WTC11 (cell line): ENCODE measurements around the gene RELB. TPM values are rescaled to one million over a fixed set of nuclear protein-coding genes. Genes with fewer than 3 reads are reported as not detected.

Source experiments
- ATAC-seq: fragments of 200-7000 bp; cut with Tn5 transposase; 2 replicates; pipeline ENCODE4 v1.10.0; 2021; ENCODE audit warnings: mild to moderate bottlenecking, moderate library complexity
- CTCF ChIA-PET: fragments of 300-600 bp; sonication (Branson Sonifier 250); formaldehyde crosslinking; loops from one replicate; lab custom pipeline; 2021; ENCODE audit warnings: antibody characterized with exemption; lab: Charles Lee
- POLR2A ChIA-PET: fragments of 350-600 bp; sonication (Branson Sonifier 250); formaldehyde crosslinking; loops from one replicate; lab custom pipeline; 2021; ENCODE audit warnings: antibody characterized with exemption; lab: Charles Lee
- DNase-seq: peaks from one replicate; pipeline ENCODE4 v3.0.0; 2021; ENCODE audit warnings: low spot score
- H3K27ac Mint-ChIP-seq: 2 replicates; pipeline ENCODE4 v1.8.0; 2021; ENCODE audit warnings: mixed read lengths
- H3K27me3 Mint-ChIP-seq: 2 replicates; pipeline ENCODE4 v1.8.0; 2021; ENCODE audit warnings: low read depth, mild to moderate bottlenecking, moderate library complexity, mixed read lengths
- H3K36me3 Mint-ChIP-seq: 2 replicates; pipeline ENCODE4 v1.8.0; 2021; ENCODE audit warnings: mixed read lengths
- H3K4me1 Mint-ChIP-seq: 2 replicates; pipeline ENCODE4 v1.8.0; 2022; ENCODE audit warnings: mixed read lengths
- H3K4me3 Mint-ChIP-seq: 2 replicates; pipeline ENCODE4 v1.8.0; 2021; ENCODE audit warnings: mild to moderate bottlenecking, moderate library complexity, mixed read lengths
- H3K9me3 Mint-ChIP-seq: 2 replicates; pipeline ENCODE4 v1.8.0; 2021; ENCODE audit warnings: mixed read lengths
- ATF1 ChIP-seq: sonication (generic); formaldehyde crosslinking; IDR thresholded peaks from 2 replicates; pipeline ENCODE4 v1.8.1; 2023; ENCODE audit warnings: mild to moderate bottlenecking, moderate library complexity, missing genetic modification reagents
- CREB1 ChIP-seq: sonication (generic); formaldehyde crosslinking; IDR thresholded peaks from 2 replicates; pipeline ENCODE4 v1.8.0; 2023; ENCODE audit warnings: mild to moderate bottlenecking, missing genetic modification reagents
- CREM ChIP-seq: sonication (generic); formaldehyde crosslinking; IDR thresholded peaks from 2 replicates; pipeline ENCODE4 v1.8.1; 2022; ENCODE audit warnings: mild to moderate bottlenecking, missing genetic modification reagents, moderate library complexity
- EMX1 ChIP-seq: fragments of 250-450 bp; sonication (Bioruptor Pico); IDR thresholded peaks from 2 replicates; pipeline ENCODE4 v1.8.0; 2021; ENCODE audit warnings: mild to moderate bottlenecking
- FOXJ3 ChIP-seq: sonication (generic); formaldehyde crosslinking; IDR thresholded peaks from 2 replicates; pipeline ENCODE4 v1.9.0; 2021; ENCODE audit warnings: missing genetic modification reagents, mild to moderate bottlenecking, borderline replicate concordance
- FOXP1 ChIP-seq: sonication (generic); formaldehyde crosslinking; IDR thresholded peaks from 2 replicates; pipeline ENCODE4 v1.8.0; 2022; ENCODE audit warnings: missing genetic modification reagents, mild to moderate bottlenecking, moderate library complexity, borderline replicate concordance
- GTF2I ChIP-seq: fragments of 250-450 bp; sonication (Bioruptor Pico); conservative IDR thresholded peaks from 2 replicates; pipeline ENCODE4 v1.4.0; 2021; ENCODE audit warnings: mild to moderate bottlenecking
- IRF2 ChIP-seq: sonication (generic); formaldehyde crosslinking; IDR thresholded peaks from 2 replicates; pipeline ENCODE4 v1.8.0; 2022; ENCODE audit warnings: low read depth, missing genetic modification reagents, borderline replicate concordance
- JUN ChIP-seq: sonication (generic); formaldehyde crosslinking; IDR thresholded peaks from 2 replicates; pipeline ENCODE4 v1.8.0; 2023; ENCODE audit warnings: mild to moderate bottlenecking, missing genetic modification reagents
- RORB ChIP-seq: fragments of 250-450 bp; sonication (Bioruptor Pico); IDR thresholded peaks from 2 replicates; pipeline ENCODE4 v1.9.0; 2021; ENCODE audit warnings: mild to moderate bottlenecking
- TEAD1 ChIP-seq: sonication (generic); formaldehyde crosslinking; IDR thresholded peaks from 2 replicates; pipeline ENCODE4 v1.8.0; 2022; ENCODE audit warnings: mild to moderate bottlenecking, missing genetic modification reagents
- TEAD4 ChIP-seq: sonication (generic); formaldehyde crosslinking; IDR thresholded peaks from 2 replicates; pipeline ENCODE4 v1.8.0; 2022; ENCODE audit warnings: mild to moderate bottlenecking, missing genetic modification reagents
- TP53 ChIP-seq: sonication (generic); formaldehyde crosslinking; IDR thresholded peaks from 2 replicates; pipeline ENCODE4 v1.8.1; 2023; ENCODE audit warnings: mild to moderate bottlenecking, missing genetic modification reagents
- ZNF138 ChIP-seq: sonication (generic); formaldehyde crosslinking; conservative IDR thresholded peaks from 2 replicates; pipeline ENCODE4 v1.8.1; 2022; ENCODE audit warnings: mild to moderate bottlenecking, moderate library complexity, missing genetic modification reagents
- ZNF219 ChIP-seq: sonication (generic); formaldehyde crosslinking; IDR thresholded peaks from 2 replicates; pipeline ENCODE4 v1.8.0; 2023; ENCODE audit warnings: missing genetic modification reagents, mild to moderate bottlenecking, borderline replicate concordance
- ZNF416 ChIP-seq: fragments of 250-450 bp; sonication (Bioruptor Pico); IDR thresholded peaks from 2 replicates; pipeline ENCODE4 v1.9.0; 2021; ENCODE audit warnings: mild to moderate bottlenecking, inconsistent platforms
- ZNF423 ChIP-seq: fragments of 250-450 bp; sonication (Bioruptor Pico); IDR thresholded peaks from 2 replicates; pipeline ENCODE4 v2.1.2; 2022; ENCODE audit warnings: mild to moderate bottlenecking, moderate library complexity
- total RNA-seq: library from RNA; stranded (reverse); gene quantifications from 3 replicates; pipeline ENCODE4 v1.2.3, GENCODE V29; 2021
- TF ChIP-seq, protein P1 (sequence below): sonication (generic); formaldehyde crosslinking; IDR thresholded peaks from 2 replicates; pipeline ENCODE4 v1.8.1; 2023; ENCODE audit warnings: mild to moderate bottlenecking, missing genetic modification reagents, moderate library complexity
- TF ChIP-seq, protein P2 (sequence below): sonication (generic); formaldehyde crosslinking; IDR thresholded peaks from 2 replicates; pipeline ENCODE4 v1.8.1; 2022; ENCODE audit warnings: low read depth, missing genetic modification reagents, borderline replicate concordance
- TF ChIP-seq, protein P3 (sequence below): sonication (generic); formaldehyde crosslinking; conservative IDR thresholded peaks from 2 replicates; pipeline ENCODE4 v1.8.1; 2023; ENCODE audit warnings: mild to moderate bottlenecking, low read depth, missing genetic modification reagents, moderate library complexity
- TF ChIP-seq, protein P4 (sequence below): sonication (generic); formaldehyde crosslinking; IDR thresholded peaks from 2 replicates; pipeline ENCODE4 v1.8.1; 2022; ENCODE audit warnings: mild to moderate bottlenecking, missing genetic modification reagents, moderate library complexity, borderline replicate concordance
- TF ChIP-seq, protein P5 (sequence below): sonication (generic); formaldehyde crosslinking; IDR thresholded peaks from 2 replicates; pipeline ENCODE4 v1.8.1; 2022; ENCODE audit warnings: missing genetic modification reagents, borderline replicate concordance
- TF ChIP-seq, protein P6 (sequence below): fragments of 200-600 bp; IDR thresholded peaks from 2 replicates; pipeline ENCODE4 v1.8.0; 2022; ENCODE audit warnings: antibody characterized with exemption

Gene RELB
- total RNA-seq, 1 experiment from 2014 or later: 8.9 TPM

DNA sequence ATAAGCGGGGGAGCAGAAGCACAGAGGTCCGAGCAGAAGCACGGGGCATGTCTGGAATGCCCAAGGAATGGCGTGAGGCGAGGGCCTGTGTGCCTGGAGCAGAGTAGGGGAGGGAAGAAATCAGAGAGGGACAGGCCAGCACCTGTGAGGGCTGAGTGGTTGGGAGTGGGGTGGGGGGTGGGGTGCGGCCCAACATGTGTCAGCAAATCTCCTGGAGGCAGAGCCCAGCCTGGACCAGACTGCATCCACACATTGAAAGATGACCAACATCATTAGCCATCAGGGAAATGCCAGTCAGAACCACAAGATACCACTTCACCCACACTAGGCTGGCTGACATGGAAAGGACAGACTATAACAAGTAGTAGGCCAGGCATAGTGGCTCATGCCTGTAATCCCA lies 48.8 kb downstream of the RELB start:
- POLR2A ChIA-PET: no interaction called here
- Mint-ChIP-seq H3K36me3 (peaks cover 43% of the 10 kb centered on the region), H3K9me3 (no peaks in the 10 kb centered on the region), H3K27me3 (no peaks in the 10 kb centered on the region), H3K4me3 (no peak overlapping the region), H3K4me1 (no peaks in the 10 kb centered on the region), H3K27ac (peak overlapping the region; percentile 13; the same call in 1 of the 2 replicates)
- TF ChIP-seq, protein P1, sequence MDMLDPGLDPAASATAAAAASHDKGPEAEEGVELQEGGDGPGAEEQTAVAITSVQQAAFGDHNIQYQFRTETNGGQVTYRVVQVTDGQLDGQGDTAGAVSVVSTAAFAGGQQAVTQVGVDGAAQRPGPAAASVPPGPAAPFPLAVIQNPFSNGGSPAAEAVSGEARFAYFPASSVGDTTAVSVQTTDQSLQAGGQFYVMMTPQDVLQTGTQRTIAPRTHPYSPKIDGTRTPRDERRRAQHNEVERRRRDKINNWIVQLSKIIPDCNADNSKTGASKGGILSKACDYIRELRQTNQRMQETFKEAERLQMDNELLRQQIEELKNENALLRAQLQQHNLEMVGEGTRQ (CRISPR knock-in tag): no peak
- TF ChIP-seq IRF2 (CRISPR knock-in tag) (no peak), RORB (no peak), TEAD1 (no peak), ZNF219 (CRISPR knock-in tag) (no peak), ZNF138 (CRISPR knock-in tag) (no peak)
- TF ChIP-seq, protein P2, sequence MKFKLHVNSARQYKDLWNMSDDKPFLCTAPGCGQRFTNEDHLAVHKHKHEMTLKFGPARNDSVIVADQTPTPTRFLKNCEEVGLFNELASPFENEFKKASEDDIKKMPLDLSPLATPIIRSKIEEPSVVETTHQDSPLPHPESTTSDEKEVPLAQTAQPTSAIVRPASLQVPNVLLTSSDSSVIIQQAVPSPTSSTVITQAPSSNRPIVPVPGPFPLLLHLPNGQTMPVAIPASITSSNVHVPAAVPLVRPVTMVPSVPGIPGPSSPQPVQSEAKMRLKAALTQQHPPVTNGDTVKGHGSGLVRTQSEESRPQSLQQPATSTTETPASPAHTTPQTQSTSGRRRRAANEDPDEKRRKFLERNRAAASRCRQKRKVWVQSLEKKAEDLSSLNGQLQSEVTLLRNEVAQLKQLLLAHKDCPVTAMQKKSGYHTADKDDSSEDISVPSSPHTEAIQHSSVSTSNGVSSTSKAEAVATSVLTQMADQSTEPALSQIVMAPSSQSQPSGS: no peak
- ATAC-seq: no peak
- DNase-seq: no peak
- CTCF ChIA-PET: interaction anchor here (1.6 to 1.7 kb wide), 2 partner anchors 9 to 61 kb away, joined by 5 to 9 read pairs; no protein-coding TSS in a partner anchor

DNA sequence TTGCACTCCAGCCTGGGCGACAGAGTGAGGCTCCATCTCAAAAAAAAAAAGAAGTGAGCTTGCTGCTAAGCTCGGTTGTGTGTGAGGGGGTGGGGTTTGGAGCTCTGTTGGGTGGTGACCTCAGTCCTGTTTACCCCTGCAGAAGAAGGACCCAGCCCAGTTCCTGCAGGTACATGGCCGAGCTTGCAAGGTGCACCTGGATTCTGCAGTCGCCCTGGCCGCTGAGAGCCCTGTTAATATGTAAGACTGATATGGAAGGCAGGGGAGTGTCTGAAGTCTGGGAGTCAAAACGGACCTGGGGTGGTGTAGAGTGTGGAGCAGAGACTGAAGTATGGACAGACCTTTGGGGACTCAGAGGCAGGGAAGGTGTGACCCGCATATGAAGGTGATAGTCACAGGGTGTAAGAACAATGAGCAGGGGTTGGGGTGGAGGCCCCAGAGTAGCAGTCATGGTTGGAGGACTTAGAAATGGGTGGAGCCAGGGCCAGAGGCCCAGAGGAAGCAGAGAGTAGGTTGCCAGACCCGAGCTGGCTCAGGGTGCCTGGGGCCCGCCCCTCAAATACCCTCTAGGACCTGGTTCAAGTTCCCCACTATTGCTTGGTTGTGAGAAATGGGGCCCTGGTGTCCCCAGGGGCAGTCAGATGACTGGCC lies 50.8 kb downstream of the RELB start:
- TF ChIP-seq TP53 (CRISPR knock-in tag) (no peak), RORB (no peak), FOXJ3 (CRISPR knock-in tag) (no peak)
- TF ChIP-seq, protein P3, sequence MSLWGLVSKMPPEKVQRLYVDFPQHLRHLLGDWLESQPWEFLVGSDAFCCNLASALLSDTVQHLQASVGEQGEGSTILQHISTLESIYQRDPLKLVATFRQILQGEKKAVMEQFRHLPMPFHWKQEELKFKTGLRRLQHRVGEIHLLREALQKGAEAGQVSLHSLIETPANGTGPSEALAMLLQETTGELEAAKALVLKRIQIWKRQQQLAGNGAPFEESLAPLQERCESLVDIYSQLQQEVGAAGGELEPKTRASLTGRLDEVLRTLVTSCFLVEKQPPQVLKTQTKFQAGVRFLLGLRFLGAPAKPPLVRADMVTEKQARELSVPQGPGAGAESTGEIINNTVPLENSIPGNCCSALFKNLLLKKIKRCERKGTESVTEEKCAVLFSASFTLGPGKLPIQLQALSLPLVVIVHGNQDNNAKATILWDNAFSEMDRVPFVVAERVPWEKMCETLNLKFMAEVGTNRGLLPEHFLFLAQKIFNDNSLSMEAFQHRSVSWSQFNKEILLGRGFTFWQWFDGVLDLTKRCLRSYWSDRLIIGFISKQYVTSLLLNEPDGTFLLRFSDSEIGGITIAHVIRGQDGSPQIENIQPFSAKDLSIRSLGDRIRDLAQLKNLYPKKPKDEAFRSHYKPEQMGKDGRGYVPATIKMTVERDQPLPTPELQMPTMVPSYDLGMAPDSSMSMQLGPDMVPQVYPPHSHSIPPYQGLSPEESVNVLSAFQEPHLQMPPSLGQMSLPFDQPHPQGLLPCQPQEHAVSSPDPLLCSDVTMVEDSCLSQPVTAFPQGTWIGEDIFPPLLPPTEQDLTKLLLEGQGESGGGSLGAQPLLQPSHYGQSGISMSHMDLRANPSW (CRISPR knock-in tag): no peak
- ATAC-seq (no peak), DNase-seq (no peak)
- Mint-ChIP-seq H3K27me3 (no peaks in the 10 kb centered on the region), H3K27ac (peak overlapping the region; percentile 81), H3K4me3 (no peak overlapping the region), H3K36me3 (peaks cover 32% of the 10 kb centered on the region), H3K4me1 (no peaks in the 10 kb centered on the region), H3K9me3 (no peaks in the 10 kb centered on the region)
- ChIA-PET POLR2A (no interaction called here), CTCF (interaction anchor here (1.4 to 1.6 kb wide), 2 partner anchors 7 to 13 kb away, joined by 4 read pairs; partner anchors contain the start of gene CLASRP)

DNA sequence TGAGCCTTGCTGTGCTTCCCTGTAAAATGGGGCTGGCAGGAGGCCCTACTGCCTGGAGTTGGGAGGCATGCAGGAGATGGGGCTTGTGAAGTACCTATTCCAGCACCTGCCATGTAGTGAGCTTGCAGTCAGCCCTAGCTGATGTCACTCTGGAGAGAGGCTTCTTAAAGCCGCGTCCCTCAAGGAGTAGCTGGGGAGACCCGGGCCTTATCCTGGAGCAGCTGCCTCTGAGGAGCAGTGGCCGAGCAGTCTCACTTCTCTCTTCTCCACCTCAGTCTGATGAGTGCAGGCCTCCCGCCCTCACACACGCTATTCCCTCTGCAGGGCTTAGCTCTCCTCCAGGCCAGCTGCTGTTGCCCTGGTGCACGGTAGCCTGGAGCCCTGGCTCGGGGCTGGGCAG lies 55.6 kb downstream of the RELB start:
- no peak overlapping the region for H3K4me3 Mint-ChIP-seq
- POLR2A ChIA-PET: interaction anchor here (0.9 kb wide), 1 partner anchor 18 kb away, joined by 4 read pairs; the partner anchor contains the start of gene CLASRP
- no peak for TF ChIP-seq ZNF423 (CRISPR knock-in tag)
- TF ChIP-seq CREM: no peak
- no peak for TF ChIP-seq JUN (CRISPR knock-in tag)
- no peak for TF ChIP-seq ATF1
- TF ChIP-seq, protein P4, sequence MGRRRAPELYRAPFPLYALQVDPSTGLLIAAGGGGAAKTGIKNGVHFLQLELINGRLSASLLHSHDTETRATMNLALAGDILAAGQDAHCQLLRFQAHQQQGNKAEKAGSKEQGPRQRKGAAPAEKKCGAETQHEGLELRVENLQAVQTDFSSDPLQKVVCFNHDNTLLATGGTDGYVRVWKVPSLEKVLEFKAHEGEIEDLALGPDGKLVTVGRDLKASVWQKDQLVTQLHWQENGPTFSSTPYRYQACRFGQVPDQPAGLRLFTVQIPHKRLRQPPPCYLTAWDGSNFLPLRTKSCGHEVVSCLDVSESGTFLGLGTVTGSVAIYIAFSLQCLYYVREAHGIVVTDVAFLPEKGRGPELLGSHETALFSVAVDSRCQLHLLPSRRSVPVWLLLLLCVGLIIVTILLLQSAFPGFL (CRISPR knock-in tag): no peak
- no peak for TF ChIP-seq CREB1 (CRISPR knock-in tag)
- TF ChIP-seq FOXP1 (CRISPR knock-in tag): no peak
- no peak for TF ChIP-seq EMX1 (CRISPR knock-in tag)
- TF ChIP-seq, protein P5, sequence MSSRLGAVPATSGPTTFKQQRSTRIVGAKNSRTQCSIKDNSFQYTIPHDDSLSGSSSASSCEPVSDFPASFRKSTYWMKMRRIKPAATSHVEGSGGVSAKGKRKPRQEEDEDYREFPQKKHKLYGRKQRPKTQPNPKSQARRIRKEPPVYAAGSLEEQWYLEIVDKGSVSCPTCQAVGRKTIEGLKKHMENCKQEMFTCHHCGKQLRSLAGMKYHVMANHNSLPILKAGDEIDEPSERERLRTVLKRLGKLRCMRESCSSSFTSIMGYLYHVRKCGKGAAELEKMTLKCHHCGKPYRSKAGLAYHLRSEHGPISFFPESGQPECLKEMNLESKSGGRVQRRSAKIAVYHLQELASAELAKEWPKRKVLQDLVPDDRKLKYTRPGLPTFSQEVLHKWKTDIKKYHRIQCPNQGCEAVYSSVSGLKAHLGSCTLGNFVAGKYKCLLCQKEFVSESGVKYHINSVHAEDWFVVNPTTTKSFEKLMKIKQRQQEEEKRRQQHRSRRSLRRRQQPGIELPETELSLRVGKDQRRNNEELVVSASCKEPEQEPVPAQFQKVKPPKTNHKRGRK: no peak
- TF ChIP-seq, protein P6, sequence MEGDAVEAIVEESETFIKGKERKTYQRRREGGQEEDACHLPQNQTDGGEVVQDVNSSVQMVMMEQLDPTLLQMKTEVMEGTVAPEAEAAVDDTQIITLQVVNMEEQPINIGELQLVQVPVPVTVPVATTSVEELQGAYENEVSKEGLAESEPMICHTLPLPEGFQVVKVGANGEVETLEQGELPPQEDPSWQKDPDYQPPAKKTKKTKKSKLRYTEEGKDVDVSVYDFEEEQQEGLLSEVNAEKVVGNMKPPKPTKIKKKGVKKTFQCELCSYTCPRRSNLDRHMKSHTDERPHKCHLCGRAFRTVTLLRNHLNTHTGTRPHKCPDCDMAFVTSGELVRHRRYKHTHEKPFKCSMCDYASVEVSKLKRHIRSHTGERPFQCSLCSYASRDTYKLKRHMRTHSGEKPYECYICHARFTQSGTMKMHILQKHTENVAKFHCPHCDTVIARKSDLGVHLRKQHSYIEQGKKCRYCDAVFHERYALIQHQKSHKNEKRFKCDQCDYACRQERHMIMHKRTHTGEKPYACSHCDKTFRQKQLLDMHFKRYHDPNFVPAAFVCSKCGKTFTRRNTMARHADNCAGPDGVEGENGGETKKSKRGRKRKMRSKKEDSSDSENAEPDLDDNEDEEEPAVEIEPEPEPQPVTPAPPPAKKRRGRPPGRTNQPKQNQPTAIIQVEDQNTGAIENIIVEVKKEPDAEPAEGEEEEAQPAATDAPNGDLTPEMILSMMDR: no peak
- TF ChIP-seq GTF2I (CRISPR knock-in tag): no peak
- TF ChIP-seq ZNF416: no peak
- TF ChIP-seq TEAD4 (CRISPR knock-in tag): no peak

More for the DNA sequence above, 55.6 kb downstream of the RELB start:
- ATAC-seq (no peak), DNase-seq (no peak)
- no peaks in the 10 kb centered on the region for H3K9me3 Mint-ChIP-seq
- peaks cover 3% of the 10 kb centered on the region; the same call in 1 of the 2 replicates for H3K4me1 Mint-ChIP-seq
- CTCF ChIA-PET: interaction anchor here (0.7 to 1.7 kb wide), 3 partner anchors 15 to 68 kb away, joined by 3 to 6 read pairs (median 3); partner anchors contain the start of gene CLASRP
- no peak overlapping the region for H3K27ac Mint-ChIP-seq
- H3K36me3 Mint-ChIP-seq: peaks cover 63% of the 10 kb centered on the region
- H3K27me3 Mint-ChIP-seq: no peaks in the 10 kb centered on the region
